NCI-H748 (cell line): ENCODE measurements around the gene CRKL.
"Not testable (repeated sequence)": the region's sequence is repeated elsewhere in the genome, so short reads cannot be mapped to it uniquely, and the experiment has no call there.

Source experiments
- DNase-seq: peaks from one replicate; lab custom pipeline; 2025; ENCODE audit not compliant: unreplicated experiment; lab: John Stamatoyannopoulos, UW

The CRKL gene

DNA sequence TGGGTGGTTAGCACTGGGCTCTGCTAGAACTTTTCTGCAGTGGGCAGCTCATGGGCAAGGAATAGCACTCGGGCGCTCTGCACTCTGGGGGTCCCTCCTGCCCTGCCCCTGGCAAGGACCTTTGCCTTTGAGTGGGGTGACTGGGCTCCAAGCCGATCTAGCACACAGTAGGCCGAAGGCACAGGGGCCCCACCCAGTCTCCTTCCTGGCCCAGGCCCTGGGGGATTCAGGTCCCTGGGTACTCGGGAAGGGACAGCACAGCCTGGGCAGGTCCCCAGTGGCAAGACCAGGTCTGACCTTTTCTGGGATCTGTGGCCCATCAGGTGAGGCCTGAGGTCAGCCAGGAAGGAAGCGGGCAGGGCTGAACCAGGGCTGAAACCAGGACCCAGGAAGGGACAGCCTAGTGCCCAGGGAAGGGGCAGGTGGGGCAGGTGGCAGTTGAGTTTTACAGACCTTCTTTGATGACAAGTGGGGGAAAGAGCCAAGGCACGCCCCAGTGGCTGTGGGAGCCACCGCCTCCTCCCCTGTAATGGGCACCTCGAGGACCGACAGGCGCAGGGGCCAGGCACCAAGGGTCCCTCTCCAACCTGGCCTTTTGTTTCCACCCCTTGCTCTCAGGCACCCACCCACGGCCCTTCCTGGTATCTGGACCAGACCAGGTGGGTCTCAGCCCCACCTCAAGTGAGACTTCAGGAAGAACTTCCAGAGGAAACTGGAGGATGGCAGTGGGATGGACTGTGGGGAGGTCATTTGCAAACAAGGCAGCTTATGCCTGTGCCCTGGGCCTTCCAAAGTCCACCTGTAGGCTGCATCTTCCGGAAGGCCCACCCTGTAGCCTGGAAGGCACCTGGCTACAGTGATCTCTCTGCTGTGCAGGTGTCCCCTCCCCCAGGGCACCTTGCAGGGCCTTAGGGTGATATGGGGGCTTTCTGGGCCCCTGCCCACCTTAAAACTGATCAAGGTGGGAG lies 49.0 kb downstream of the CRKL start:
- no peak for DNase-seq

DNA sequence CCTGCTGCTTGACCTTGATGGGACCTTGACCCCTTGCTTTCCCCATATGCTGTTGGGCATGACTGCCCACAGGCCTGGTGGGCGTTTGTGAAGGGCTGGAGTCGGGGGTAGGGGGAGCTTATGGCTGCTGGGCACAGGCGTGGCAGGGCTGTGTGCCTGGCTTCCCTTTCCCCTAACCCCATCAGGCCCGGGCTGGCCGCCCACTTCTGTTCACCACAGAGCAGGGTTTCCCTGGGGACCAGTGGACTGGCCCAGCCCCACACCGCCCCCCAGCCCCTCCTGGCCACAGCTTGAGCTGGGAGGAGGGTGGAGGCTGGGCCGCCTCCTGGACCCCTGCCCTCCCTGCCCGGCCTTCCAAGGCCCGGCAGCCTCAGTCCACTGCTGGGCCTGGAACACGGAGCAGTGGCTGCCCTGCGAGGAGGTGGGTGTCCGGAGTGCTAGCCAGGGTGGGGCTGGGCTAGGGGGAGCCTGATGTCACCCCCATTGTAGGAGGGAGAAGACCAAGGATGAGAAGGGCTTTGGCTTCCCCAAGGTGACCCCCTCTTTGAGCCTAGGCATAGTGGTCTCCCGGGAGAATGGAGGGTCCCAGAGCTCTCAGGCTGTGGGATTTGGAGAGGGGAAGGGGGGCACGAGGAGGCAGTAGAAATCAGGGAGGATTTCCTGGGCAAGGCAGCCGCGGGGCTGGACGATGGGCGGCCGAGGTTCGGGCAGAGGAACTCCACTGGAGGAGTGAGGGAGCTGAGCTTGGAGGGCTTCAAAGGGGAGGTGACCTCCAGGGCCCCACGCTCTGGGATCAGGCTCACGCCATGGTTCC lies 49.9 kb downstream of the CRKL start, which contains the start of gene AIFM3:
Gene AIFM3 (plus strand): TSS at position 373 of the 814 bp plus-strand sequence. CDS start 690 bp downstream, outside the sequence.
- no peak for DNase-seq

DNA sequence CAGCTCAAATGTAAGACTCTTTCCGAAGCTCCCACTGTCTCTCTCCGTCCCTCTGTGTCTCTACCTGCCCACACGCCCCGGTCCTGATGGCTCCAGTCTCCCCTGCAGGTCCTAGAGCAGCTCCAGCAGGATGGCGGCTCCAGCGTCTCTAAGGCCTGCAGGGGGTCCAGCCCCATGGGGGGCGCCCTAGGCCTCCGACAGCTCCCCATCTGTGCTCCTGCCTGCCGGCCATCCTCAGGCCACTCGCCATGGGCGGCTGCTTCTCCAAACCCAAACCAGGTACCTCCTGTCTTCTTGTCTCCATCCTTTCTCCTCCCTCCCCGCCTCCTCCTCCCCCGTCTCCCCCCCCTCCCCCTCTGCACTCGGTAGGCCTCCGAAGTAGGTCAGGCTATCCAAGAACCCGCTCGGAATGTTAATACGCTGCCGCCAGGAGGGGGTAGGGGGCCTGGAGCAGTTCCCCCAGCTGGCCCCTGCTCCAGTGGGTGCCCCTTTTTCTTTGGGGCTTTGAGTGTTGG lies 50.5 kb downstream of the CRKL start:
- DNase-seq = no peak

DNA sequence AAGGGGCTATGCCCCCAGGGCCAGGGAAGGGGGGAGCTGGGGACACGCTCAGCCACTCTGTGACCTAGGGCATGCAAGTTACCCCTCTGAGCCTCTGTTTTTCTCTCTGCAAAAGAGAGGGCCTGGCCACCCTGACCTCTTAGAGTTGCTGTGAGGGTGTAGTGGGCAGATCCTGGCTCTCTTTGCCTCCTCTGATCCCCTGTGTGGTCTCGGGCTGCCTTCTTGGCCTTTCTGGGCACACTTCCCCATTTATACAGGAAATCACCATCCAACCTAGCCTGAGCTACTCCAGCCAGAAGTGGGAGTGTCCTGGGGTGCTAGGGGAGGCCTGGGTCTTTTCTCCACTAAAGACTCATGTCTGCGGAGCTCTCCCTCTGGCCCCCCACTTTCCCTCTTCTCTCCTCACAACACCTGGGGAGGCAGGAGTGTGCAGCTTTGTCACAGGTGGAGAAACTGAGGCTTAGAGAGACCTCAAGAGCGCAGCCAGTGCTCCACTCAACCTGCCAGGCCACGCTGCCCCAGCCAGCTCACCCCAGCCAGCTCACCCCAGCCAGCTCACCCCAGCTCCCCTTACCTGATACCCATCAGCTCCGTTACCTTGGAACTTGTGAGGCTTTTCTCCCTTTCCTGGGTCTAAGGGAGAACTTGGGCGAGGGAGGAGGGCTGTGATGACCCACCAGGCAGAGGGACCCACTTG lies 51.2 kb downstream of the CRKL start:
- no peak for DNase-seq

GRCh38 chr22:20970939-20971657 lies 53.9 kb downstream of the CRKL start:
- DNase-seq = no peak

DNA sequence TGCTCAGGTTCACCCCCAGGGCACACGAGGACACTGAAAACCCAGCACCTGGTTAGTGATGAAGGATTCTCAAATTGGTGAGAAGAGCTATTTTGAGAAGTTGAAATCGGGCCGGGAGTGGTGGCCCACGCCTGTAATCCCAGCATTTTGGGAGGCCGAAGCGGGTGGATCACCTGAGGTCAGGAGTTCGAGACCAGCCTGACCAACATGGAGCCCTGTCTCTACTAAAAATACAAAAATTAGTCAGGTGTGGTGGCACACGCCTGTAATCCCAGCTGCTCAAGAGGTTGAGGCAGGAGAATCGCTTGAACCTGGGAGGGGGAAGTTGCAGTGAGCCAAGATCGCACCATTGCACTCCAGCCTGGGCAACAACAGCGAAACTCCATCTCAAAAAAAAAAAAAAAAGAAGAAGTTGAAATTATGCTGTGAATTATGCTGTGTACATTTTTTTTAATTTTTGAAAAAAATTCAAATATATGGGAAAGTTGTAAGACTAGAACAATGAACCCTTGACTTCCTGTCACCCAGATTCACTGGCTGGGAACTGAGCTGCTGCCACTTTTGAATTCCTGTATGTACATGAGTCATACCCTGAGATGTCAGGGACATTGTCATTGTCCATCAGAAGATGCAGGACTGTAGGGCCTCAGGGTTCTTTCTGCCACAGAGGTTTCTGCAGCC lies 54.9 kb downstream of the CRKL start:
- not testable (repeated sequence) for DNase-seq

DNA sequence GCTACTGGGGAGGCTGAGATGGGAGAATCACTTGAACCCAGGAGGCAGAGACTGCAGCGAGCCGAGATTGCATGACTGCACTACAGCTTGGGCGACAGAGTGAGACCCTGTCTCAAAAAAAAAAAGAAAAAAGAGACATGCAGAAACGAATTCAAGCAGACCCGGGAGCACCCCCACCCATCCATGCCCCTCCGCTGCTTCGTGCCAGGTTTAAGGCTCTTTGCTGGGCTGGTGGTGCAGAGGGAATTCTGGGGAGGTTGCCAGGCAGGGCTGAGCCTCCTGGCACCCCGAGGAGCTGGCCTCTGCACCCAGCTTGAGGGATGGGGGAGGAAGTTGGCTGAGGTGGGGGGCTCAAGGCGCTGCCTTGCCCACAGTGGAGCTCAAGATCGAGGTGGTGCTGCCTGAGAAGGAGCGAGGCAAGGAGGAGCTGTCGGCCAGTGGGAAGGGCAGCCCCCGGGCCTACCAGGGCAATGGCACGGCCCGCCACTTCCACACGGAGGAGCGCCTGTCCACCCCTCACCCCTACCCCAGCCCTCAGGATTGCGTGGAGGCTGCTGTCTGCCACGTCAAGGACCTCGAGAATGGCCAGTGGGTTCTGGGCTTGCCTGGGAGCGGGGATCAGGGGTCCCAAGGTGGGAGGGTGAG lies 55.8 kb downstream of the CRKL start:
- no peak for DNase-seq

- no peak for DNase-seq
Observed at GRCh38 chr22:20973634-20974286, 56.6 kb downstream of the CRKL start.

- DNase-seq = no peak
Observed at GRCh38 chr22:20974336-20974955, 57.2 kb downstream of the CRKL start.

DNA sequence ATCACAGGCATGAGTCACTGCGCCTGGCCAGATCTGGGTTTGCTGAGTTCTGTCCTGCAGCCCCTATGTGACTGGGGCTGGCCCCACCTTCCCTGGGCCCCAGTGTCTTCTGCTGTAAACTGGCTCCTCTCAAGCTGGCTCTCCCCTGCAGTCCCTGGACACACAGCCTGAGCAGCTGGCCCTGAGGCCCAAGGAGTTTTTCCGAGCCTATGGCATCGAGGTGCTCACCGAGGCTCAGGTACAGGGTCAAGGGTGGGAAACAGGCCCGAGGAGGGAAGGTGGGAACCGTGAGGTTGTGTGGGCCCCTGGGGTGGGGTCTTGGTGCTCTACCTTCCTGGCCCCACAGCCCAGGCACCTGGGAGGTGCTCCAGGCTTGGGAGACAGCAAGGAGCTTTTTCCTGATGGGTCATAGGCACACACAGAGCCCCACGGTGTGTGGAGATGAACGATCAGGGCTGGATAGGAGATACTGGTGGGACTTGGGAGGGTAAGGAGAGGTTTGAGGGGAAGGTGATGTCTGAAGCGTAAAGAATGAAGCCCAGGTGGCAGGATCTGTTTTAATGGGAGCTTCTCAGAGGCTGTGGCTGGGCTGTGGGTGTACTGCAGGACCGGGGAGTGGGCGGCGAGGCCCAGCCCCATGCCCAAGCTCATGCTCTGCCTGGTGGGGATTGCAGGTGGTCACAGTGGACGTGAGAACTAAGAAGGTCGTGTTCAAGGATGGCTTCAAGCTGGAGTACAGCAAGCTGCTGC lies 58.5 kb downstream of the CRKL start:
- DNase-seq = no peak

GRCh38 chr22:20976291-20976877 lies 59.2 kb downstream of the CRKL start:
- no peak for DNase-seq

- no peak for DNase-seq
Observed at GRCh38 chr22:20977019-20977418, 59.8 kb downstream of the CRKL start.

- DNase-seq = no peak
Observed at GRCh38 chr22:20977516-20978170, 60.4 kb downstream of the CRKL start.

DNA sequence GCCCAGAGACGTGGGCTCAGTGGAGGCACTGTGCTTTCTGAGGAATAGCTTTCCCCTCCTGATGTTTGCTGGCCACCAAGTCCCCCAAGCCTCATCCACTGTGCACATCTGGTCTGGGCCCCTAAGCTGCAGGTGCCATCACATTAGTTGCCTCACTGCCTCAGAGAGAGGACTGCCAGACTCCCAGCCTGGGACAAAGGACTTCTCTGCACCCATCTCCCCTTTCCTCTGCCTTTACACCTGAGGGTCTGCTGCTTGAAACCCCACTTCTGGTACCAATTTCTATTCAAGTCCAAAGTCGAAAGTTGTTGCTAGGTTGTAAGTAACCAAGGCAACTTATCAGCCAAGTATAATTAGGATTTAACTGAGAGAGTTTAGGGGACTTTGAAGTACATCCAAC lies 61.2 kb downstream of the CRKL start:
- DNase-seq = no peak

GRCh38 chr22:20979243-20979809 lies 62.1 kb downstream of the CRKL start:
- DNase-seq = peak; percentile 77

DNA sequence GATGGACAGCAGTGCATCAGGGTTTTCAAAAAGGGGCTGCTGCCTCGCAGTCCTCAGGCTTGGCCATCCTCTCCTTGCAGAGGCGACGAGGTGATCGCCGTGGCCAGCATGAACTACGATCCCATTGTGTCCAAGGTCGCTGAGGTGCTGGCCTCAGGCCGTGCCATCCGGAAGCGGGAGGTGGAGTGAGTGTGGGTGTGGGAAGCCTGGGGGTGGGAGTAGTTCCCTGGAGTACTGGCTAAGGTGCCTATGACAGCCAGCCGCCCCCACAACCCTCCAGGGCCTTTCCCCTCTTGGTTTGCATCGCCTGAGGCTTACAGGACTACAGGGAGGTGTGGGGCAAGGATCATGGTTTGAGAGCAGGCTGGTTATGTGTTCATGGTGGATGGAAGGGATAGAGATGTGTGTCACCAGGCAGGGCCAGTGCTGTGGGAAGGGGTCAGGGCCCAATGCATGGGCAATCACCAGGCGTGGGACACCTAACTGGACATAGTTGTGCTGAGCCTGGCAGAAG lies 62.8 kb downstream of the CRKL start:
- no peak for DNase-seq
